Activated gamma-delta T cell (primary cell): ENCODE data around the gene NLRP9.

Experiments
- DNase-seq: peaks from one replicate; lab custom pipeline; 2025; lab: John Stamatoyannopoulos, UW

The NLRP9 gene

DNA sequence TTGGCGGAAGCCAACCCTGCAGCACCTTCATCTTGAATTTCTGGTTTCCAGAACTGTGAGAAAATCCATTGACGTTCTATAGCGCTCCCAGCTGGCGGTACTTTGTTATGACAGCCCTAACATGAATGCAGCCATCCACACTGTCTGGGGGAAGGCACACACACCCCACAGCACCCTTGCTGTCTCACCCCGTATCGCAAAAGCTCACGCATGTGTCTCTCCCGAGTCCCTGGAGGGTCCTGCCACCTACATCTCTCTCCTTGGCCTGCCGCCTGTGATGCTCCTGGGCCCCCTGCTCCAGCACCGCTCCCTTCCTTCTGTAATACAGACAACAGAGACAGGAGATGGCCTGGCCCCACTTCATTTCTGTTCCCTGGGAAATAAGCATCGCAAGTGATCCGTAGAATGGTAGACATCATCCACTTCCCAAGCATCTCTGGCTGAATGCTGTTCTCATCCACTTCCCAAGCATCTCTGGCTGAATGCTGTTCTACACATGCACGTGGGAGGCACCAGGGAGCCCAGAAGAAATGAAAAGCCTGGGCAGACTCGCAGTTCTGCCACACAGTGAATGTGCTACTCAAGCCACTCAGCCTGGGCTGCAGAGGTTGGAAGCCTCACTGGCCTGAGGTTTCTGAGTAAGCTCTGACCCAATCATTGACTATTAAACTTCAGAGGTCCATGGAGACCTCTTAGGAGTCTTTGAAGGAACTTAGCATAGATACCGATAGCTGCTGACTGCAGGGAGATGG, 33.5 kb downstream of the NLRP9 start:
- DNase-seq = no peak

DNA sequence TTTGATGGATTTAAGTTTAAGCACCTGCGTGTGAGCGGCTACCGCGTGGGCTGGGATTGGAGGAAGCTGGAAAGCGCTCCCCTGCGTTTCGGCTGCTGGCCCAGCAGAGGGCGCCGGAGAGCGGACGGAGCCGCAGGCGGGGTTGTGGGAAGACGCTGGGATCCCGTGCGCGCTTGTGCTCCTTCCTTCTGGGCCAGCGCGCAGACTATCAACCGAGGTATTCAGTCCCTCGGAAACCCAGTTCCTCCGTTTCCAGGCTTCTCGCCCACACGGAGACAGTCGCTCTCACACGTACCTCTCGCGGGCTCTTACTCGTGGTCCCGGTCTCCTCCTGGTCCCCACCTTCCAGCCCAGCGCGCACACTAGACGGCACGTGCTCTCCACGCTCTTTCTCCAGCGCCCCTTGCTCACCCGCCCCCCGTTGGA, 34.4 kb downstream of the NLRP9 start:
- DNase-seq = no peak

DNA sequence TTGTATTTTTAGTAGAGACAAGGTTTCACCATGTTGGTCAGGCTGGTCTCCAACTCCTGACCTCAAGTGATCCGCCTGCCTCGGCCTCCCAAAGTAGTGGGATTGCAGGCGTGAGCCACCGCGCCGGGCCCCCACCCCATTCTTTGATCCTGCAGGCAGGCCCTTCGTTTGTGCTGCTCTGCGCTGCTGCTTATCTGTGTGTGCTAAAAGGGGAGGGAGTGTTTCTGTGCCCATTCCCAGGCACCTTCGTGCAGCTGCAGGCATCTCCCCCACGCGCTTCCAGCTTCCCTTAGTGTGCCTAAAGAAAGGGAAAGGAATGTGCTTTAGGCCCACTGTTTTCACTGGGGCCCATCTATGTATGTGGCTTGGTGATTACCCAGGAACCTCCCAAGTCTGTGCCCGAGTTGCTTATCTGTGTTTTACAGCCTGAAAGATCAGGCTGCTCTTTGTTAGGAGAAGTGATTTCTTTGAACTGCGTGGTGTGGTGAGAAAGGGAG, 36.0 kb downstream of the NLRP9 start:
- DNase-seq = no peak

DNA sequence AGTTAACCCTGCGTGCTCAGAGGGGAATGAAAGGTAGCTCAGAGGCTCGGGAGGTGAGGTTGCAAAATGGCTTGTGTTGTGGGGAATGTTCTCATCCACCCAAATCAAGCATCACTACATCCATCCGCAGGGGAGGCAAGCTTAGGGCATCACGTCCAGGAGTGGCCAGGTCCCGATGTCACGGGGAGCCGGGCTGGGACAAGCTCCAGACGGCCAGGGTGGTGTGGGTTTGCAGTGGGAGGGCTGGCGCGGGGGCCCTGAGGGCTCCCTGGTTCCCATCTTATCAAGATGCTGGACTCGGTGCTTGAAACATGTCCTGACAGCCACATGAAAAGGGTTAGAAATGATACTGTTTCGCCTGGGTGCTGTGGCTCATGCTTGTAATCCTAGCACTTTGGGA, 37.4 kb downstream of the NLRP9 start:
- no peak for DNase-seq

DNA sequence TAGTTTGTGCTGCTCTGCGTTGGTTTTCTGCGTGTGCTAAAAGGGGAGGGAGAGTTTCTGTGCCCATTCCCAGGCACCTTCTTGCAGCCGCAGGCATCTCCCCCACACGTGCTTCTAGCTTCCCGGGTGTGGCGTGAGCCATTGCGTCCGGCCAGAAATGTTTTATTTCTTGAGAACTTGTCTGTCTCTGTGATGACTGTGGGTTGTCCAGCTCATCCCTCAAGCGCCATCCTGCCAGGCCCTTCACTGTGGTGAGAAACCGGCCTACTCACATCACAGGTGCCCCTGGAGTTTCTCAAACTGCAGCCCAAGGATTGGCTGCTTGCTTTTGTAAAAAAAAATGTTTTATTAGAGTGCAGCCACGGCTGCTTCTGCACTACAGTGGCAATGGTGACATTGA, 39.0 kb downstream of the NLRP9 start:
- DNase-seq = no peak

DNA sequence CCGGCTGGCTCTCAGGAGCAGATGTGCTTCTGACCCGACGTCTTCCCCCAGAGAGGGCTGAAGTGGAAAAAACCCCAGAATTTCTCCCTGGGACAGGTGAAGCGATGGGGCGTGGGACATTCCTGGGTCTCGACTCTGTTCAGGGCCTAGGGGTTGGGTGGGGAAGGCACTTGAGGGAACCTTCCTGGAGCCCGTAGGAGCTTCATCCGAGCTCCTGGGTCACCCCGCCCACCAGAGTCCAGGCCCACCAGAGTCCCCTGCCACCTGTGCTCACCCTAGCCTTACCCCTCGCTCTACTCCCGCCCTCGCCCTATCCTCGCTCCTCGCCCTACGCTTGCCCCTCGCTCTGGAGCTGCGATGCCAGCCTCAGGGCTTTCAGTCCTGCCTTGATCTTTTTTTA, 39.9 kb downstream of the NLRP9 start:
- DNase-seq = no peak

DNA sequence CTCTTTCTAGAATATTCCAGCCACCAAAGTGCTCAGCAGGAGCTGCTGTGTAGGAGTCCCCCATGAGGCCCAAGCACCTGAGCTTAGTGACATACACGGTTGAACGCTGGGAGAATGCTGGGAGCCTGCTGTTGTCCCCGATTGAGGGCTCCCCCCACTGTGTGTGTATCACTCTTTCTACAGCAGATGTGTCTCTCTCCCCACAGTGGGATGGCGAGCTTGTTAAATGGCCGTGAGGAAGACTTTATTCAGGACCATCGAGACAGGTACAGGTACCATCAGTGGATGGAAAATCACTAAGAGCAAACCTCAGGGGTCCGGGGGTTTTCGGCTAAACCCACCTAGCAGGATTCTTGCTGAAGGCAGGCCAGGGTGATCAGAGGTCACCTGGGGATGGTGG, 40.5 kb downstream of the NLRP9 start:
- DNase-seq = no peak

DNA sequence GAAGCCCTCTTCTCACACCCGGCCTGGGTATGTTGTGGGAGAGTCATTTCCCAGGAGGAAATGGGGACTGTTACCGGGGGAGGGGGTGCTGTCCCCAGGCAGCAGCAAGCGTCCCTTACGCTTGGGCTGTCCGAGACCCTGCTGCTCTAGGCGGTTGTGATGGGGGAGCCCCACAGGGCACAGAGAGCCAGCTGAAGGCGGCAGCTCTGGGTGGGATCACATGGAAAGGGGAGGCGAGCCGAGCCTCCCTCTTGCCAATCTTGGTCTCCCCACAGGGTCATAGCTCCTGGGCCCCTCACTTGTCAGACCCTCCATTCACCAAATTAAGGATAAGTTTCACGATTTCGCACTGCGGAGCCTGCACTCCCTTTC, 41.1 kb downstream of the NLRP9 start:
- no peak for DNase-seq

DNA sequence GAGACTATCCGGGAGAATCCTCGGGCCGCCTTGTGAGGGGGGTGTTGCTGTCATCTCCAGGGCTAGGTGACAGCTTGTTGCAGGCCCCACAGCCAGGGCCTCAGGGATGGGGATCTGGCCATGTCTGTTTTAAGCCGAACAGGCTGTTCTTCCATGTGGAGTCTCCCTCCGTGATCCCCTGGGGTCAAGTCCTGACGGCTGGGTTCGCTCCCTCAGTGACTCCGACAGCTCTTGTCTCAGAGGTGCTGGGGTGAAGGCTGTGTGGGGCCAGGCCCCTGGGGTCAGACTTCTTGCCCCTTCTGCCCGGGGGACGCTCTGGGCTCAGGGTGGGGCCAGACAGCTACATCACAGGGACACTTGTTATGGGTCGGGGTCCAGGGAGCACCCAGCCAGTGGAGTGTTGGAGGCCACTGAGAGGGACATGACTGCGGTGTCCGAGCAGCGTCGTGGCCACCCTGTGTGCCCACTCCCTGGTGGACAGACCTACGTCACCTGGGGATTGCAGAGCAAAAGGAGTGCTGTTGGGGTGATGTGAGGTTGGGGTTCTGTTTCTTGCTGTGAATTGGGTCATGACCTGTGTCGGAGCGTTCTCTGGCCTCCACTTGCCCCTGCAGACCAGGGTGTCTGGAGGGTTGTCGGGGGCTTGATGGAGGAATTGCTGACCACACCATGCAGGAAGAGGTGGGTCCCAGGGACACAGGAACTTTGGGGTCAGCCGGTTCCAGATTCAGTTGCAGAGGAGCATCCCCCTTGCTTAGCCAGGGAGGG, 41.7 kb downstream of the NLRP9 start:
- DNase-seq = no peak

DNA sequence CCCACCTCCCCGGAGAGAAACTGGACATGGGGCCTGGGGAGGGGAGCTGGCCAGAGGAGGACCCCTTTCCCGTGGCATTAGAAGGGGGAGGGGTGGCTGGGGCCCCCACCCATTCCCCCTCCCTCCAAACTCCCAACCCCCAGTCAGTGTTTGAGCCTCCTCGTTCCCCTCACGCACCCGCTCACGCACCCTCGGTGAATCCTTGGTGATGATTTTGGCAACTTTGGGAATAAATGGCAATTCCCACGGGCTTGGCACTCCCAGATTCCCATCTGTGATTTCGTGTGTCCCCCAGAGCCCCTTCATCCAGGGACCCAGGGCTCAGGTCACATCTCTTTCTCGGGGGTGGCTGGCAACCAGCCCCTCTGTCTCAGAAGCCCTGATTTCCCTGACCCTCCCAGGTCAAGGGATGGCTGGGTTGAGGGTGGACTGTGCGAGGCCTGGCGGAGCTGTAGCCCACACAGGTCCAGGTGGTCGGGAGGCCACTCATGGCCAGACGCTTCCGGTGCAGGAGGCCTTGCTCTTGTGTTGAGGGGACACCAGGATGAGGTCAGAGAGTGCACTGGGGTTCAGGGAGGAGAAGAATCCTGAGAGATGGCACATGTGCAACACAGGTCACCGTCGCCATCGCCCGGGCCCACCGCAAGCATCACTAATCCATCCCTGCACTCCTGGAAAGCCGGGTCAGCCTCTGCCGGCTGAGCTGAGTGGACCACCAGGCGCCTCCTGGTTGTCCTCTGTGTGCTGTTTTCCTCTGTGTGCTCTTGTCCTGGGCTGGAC, 42.5 kb downstream of the NLRP9 start:
- DNase-seq = no peak

DNA sequence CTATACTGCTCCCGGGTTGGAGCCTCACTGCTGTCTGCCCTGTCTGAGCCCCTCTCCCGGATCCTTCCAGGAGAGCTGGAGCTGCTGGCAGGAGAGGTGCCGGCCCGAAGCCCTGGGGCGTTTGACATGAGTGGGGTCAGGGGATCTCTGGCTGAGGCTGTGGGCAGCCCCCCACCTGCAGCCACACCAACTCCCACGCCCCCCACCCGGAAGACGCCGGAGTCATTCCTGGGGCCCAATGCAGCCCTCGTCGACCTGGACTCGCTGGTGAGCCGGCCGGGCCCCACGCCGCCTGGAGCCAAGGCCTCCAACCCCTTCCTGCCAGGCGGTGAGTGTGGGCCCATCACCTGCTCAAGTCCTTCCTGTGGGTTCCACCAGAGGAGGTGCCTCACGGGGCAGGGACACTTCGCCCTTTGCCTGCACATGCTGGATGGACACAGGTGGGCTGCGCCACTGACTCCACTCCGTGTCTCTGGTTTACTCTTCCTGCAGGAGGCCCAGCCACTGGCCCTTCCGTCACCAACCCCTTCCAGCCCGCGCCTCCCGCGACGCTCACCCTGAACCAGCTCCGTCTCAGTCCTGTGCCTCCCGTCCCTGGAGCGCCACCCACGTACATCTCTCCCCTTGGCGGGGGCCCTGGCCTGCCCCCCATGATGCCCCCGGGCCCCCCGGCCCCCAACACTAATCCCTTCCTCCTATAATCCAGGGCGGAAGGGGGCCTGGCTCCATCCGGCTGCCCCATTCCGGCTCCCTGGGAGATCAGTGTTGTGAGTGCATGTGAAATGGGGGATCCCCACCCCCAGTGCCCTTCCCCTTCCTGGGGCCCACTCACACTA, 43.3 kb downstream of the NLRP9 start:
- DNase-seq = no peak

DNA sequence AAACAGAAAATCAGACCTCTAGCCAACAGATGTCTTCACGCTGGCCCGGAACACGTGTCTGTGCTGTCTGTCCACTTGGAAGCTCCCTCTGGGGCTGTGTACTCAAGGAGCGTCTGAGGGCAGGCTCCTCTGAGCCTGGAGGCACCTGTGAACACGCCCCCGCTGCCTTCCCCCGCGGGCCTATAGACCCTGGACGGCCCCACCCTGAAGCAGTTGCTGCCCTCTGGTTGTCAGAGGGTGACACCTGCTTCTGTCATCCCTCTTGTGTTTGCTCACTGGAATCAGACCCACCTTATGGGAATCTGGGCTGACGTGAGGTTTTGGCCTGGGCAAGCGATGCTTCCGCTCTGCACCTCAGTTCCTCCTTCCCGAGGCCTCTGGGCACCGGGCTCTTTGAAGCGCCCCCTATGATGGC, 44.0 kb downstream of the NLRP9 start:
- DNase-seq = no peak

DNA sequence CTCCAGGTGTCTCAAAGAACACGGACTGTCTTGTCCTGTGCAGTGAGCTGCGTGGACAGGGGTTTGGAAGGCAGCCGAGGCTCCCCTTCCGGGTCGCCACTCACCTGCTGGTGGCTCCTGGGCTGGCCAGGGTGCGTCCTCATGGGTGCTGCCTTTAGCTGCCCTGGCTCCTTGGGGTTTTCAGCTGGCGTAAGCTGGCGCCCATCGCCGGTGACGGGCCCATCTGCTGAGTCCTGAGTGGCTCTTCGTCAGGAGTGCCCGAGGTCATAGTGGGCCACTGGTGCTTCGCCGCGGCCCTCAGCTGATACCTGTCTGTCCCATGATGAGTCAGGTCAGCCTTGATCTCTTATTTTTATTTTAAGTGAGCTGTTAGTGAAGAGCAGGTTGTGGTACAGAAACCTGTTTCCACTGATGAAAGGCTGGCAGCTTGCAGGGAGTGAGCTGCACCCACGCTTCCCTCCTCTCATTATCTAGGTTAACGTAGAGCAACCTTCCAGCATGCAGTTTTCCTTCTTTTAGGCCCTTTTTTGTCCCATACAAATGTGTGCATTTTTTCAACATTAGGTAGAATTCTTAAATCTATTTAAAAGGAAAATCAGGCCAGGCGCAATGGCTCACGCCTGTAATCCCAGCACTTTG, 44.7 kb downstream of the NLRP9 start:
- DNase-seq = no peak

DNA sequence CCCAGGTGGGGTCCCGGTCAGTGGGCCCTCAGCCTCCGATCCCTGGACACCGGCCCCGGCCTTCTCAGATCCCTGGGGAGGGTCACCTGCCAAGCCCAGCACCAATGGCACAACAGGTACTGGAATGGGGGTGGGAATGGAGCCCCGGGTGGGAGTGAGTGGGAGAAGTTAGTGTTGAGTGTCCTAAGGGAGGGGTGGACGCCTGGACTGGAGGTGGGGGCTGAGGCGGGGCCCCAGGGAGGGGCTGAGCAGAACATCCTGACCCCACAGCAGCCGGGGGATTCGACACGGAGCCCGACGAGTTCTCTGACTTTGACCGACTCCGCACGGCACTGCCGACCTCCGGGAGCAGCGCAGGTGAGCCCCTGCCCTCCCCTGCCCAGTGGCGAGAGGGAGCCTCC, 45.5 kb downstream of the NLRP9 start:
- no peak for DNase-seq

DNA sequence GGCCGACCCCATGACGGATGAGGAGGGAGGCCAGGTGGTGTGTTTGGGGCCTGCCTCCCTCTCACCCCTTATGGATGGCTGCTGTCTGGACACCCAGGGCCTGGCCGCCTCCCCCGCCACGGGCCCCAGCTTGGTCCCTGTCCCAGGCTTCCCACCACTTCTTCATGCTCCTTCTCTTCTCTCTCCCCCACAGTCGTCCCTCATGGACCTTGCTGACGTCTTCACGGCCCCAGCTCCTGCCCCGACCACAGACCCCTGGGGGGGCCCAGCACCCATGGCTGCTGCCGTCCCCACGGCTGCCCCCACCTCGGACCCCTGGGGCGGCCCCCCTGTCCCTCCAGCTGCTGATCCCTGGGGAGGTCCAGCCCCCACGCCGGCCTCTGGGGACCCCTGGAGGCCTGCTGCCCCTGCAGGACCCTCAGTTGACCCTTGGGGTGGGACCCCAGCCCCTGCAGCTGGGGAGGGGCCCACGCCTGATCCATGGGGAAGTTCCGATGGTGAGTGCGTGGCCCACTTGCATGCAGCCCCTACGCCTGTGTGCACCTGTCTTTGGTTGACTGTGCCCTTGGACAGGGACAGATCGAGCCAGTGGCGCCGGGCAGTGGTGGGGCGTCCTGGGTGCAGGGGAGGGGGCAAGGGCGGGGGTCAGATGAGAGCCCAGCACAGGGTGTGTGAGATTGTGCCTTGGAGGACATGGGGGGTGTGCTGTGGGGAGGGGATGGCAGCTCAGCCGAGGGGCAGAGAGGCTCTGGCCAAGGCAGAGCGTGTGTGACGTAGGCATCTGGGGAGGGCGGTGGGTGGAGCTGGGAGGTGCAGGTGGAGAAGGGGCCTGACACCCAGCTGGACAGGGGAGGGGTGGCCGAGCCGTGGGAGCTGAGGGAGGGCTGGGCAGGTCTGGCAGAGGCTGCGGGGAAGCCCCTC, 46.4 kb downstream of the NLRP9 start:
- no peak for DNase-seq

DNA sequence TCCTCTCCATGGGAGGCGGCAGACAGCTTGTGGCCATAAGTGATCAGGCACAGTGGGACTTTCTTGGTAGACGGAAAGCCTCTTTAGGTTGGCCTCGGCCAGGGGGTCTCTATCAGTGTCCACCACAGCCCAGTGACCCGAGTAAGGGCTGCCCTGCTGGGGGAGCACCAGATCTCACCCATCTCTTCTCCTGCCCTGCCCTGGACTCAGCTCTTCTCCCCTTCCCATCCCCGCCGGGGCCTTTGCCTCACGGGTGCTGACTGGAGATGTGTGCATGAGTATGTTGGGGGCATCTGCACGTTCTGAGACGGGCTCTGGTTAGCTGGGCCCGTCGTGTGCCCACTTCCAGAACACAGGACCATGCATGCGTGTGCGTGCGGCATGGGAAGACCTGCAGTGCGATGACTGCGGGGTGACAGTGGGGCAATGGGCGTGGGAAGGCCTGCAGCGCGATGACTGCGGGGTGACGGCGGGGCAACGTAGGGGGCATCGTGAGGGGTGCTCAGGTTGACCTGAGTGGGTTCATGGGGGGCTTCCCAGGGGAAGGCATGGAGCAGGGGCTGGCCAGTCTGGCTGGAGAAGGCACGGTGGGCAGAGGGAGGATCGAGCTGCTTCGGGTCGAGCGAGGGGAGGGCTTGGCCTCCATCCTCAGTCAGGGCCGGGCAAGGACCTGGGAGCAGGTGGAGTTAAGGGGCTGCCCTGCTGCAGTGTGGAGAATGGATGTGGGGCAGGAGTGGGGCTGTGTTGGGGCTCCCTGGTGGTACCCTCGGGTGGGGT, 47.2 kb downstream of the NLRP9 start:
- DNase-seq = no peak

DNA sequence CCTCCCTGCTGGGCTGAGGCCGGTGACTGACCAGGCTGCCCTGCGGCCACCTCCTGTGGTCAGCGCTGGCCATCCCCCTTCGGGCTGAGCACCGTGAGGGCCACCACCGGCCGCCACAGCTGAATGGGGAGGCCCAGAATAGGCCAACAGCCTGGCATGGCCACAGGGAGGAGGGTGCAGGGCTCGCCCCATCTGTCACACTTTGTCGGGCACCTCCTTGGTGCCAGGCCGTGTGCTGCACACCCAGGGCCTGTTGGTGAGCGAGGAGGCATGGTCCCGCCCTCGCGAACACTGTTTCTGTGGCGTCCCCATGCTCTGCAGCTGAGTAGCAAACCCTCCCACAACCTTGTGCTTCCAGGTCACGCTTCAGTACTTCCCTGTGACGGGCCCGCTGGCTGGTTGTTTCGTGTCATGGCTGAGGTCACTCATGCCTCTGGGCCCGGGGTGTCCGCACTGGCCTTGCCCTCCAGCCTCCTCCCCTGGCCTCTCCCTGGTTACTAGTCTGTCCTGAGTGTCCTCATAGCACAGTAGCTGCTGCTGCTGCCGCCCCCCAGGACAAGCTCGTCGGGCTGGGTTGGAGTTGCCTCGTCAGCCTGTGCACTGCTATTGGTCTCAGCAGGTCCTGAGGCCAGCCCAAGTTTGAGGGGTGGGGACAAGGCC, 48.0 kb downstream of the NLRP9 start:
- DNase-seq = no peak

DNA sequence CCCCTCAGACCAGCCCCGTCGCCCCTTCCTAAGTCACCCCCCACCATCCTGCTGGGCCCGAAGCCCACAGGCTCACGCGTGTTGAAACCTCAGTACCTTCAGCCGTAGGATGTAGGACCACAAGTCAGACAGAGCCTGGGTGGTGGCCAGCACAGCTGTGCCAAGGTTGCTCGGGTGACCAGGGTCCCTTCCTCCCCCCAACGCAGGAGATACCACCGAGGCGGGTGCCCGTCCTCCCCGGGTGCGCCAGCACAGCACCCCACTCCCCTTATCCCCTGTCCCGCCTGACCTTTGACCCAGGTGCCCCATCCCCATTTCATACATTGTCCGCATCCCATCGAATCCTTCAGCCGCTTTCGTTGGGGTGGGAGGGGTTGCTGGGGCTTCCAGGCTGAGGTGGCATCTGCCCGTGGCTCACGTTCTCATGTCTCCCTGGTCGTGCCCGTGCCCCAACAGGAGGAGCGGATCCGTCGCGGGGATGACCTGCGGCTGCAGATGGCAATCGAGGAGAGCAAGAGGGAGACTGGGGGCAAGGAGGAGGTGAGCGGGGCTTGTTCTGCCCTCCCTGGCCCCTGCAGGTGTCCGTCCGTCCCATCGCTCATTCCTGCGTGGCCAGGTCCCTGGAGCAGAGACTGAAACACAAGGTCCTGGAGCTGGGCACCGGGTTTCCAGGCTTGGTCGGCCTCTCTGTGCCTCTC, 48.6 kb downstream of the NLRP9 start:
- DNase-seq = no peak
